Measurements from ENCODE around the gene ACACB.

DNA sequence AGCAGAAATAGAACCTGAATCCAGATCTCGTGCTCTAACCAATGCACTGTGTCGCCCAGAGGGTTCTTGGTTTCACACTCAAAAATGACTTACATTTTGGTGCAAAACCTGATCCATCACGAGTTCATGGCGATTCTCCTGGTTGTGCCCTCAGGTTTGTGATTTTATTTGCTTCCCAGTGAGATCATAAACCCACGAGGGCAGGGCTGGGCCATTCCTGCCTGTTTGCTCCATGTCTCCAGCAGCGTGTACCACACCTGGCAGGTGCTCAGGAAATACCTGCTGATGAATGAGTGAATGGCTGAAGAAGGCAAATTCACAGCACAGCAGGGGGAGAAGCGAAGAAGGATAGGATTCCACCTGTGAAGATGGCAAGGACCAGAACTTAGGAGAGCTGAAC lies 9.4 kb downstream of the ACACB start:
- no peak for TF ChIP-seq GATA2 (IDR thresholded peaks at IDR 0.05; ENCODE audit: low read depth, low read length)
- no peak for TF ChIP-seq GATA3 (IDR thresholded peaks at IDR 0.05; ENCODE audit: low read depth, low read length)

All from SH-SY5Y (cell line).